OCI-LY1 (cell line): ENCODE results near the gene ATR.

Experiments
- H2AFZ ChIP-seq: fragments of 200-600 bp; sonication (generic), shearing (Covaris generic); 2 replicates; pipeline ENCODE4 v1.6.0; 2014; ENCODE audit warnings: antibody characterized with exemption, mild to moderate bottlenecking, low read length
- H3F3A ChIP-seq: fragments of 200-600 bp; sonication (generic), shearing (Covaris generic); 2 replicates; pipeline ENCODE4 v1.6.0; 2014; ENCODE audit warnings: mild to moderate bottlenecking, antibody characterized with exemption, low read length, moderate library complexity; ENCODE audit not compliant: insufficient read depth
- H3K27ac ChIP-seq: fragments of 200-600 bp; sonication (generic); 2 replicates; pipeline ENCODE4 v1.5.1; 2014; ENCODE audit warnings: low read length, mixed run types, mild to moderate bottlenecking, low read depth; ENCODE audit not compliant: poor library complexity, severe bottlenecking
- H3K27me3 ChIP-seq: fragments of 200-600 bp; sonication (generic); 2 replicates; pipeline ENCODE4 v1.6.0; 2014; ENCODE audit warnings: antibody characterized with exemption, mild to moderate bottlenecking, low read length, moderate library complexity; ENCODE audit not compliant: insufficient read depth
- H3K36me3 ChIP-seq: fragments of 200-600 bp; sonication (generic); 2 replicates; pipeline ENCODE4 v1.6.1; 2014; ENCODE audit warnings: mild to moderate bottlenecking, antibody characterized with exemption, low read length, moderate library complexity, mixed read lengths; ENCODE audit not compliant: insufficient read depth
- H3K4me1 ChIP-seq: fragments of 200-600 bp; sonication (generic); 2 replicates; pipeline ENCODE4 v1.5.1; 2014; ENCODE audit warnings: mild to moderate bottlenecking, low read length, moderate library complexity; ENCODE audit not compliant: insufficient read depth, severe bottlenecking
- H3K4me2 ChIP-seq: fragments of 200-600 bp; sonication (generic), shearing (Covaris generic); 2 replicates; pipeline ENCODE4 v1.6.1; 2014; ENCODE audit warnings: low read length
- H3K4me3 ChIP-seq: fragments of 200-600 bp; sonication (generic); 2 replicates; pipeline ENCODE4 v1.5.1; 2014; ENCODE audit warnings: low read length, low read depth, mild to moderate bottlenecking, mixed read lengths; ENCODE audit not compliant: poor library complexity, severe bottlenecking
- H3K79me2 ChIP-seq: fragments of 200-600 bp; shearing (Covaris generic); 2 replicates; pipeline ENCODE4 v1.6.1; 2016; ENCODE audit warnings: mixed run types, low read length, mixed read lengths; ENCODE audit not compliant: insufficient read depth
- H3K9ac ChIP-seq: fragments of 200-600 bp; sonication (generic), shearing (Covaris generic); 2 replicates; pipeline ENCODE4 v1.6.1; 2014; ENCODE audit warnings: mild to moderate bottlenecking, low read length, mixed read lengths
- H3K9me2 ChIP-seq: fragments of 200-600 bp; sonication (generic), shearing (Covaris generic); 2 replicates; pipeline ENCODE4 v1.6.1; 2014; ENCODE audit warnings: low read depth, mild to moderate bottlenecking, low read length, mixed read lengths
- H3K9me3 ChIP-seq: fragments of 200-600 bp; shearing (Covaris generic); 2 replicates; pipeline ENCODE4 v1.6.1; 2014; ENCODE audit warnings: low read length, mixed read lengths
- H4K20me1 ChIP-seq: fragments of 200-600 bp; sonication (generic), shearing (Covaris generic); 2 replicates; pipeline ENCODE4 v1.6.0; 2016; ENCODE audit warnings: mild to moderate bottlenecking, low read length; ENCODE audit not compliant: insufficient read depth
- EZH2 ChIP-seq: fragments of 200-600 bp; sonication (generic), shearing (Covaris generic); IDR thresholded peaks from 2 replicates; pipeline ENCODE4 v1.8.0; 2017; ENCODE audit warnings: borderline replicate concordance, mixed run types, mild to moderate bottlenecking, antibody characterized with exemption, low read length, moderate library complexity, mixed read lengths
- TF ChIP-seq, protein P1 (sequence below): fragments of 200-600 bp; sonication (generic), shearing (Covaris generic); IDR thresholded peaks from 2 replicates; pipeline ENCODE4 v1.5.1; 2017; ENCODE audit warnings: mild to moderate bottlenecking, antibody characterized with exemption, low read length, moderate library complexity, mixed read lengths

Gene ATR

DNA sequence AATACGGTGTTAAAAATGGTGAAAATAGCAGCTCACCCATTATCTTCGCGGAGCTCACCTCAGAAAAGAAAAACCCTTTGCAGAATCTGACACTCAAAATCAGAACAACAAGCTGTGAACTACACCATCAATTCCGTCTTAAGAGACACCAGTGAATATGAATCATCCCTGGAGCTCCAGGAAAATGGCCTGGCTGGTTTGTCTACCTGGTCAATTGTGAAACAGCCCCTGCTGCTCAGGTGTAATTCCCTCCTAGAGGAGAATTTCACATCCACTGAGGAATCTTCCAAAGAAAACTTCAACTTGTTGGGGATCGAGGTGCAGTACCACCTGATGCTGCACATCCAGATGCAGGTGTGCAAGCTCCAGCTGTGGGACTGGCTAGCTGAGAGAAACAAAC lies 127.7 kb downstream of the ATR start:
- H3F3A ChIP-seq: no peaks in the 10 kb centered on the region
- H4K20me1 ChIP-seq: no peaks in the 10 kb centered on the region
- peaks cover 20% of the 10 kb centered on the region for H3K4me1 ChIP-seq
- no peaks in the 10 kb centered on the region for H3K9me2 ChIP-seq
- no peak overlapping the region for H3K4me2 ChIP-seq
- TF ChIP-seq, protein P1, sequence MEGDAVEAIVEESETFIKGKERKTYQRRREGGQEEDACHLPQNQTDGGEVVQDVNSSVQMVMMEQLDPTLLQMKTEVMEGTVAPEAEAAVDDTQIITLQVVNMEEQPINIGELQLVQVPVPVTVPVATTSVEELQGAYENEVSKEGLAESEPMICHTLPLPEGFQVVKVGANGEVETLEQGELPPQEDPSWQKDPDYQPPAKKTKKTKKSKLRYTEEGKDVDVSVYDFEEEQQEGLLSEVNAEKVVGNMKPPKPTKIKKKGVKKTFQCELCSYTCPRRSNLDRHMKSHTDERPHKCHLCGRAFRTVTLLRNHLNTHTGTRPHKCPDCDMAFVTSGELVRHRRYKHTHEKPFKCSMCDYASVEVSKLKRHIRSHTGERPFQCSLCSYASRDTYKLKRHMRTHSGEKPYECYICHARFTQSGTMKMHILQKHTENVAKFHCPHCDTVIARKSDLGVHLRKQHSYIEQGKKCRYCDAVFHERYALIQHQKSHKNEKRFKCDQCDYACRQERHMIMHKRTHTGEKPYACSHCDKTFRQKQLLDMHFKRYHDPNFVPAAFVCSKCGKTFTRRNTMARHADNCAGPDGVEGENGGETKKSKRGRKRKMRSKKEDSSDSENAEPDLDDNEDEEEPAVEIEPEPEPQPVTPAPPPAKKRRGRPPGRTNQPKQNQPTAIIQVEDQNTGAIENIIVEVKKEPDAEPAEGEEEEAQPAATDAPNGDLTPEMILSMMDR: no peak
- peaks cover 46% of the 10 kb centered on the region for H3K36me3 ChIP-seq
- H3K27me3 ChIP-seq: no peaks in the 10 kb centered on the region
- no peak overlapping the region for H3K27ac ChIP-seq
- H3K79me2 ChIP-seq: peaks cover 19% of the 10 kb centered on the region
- H3K9ac ChIP-seq: no peak overlapping the region
- H3K9me3 ChIP-seq: no peaks in the 10 kb centered on the region
- no peak overlapping the region for H3K4me3 ChIP-seq
- no peak overlapping the region for H2AFZ ChIP-seq

DNA sequence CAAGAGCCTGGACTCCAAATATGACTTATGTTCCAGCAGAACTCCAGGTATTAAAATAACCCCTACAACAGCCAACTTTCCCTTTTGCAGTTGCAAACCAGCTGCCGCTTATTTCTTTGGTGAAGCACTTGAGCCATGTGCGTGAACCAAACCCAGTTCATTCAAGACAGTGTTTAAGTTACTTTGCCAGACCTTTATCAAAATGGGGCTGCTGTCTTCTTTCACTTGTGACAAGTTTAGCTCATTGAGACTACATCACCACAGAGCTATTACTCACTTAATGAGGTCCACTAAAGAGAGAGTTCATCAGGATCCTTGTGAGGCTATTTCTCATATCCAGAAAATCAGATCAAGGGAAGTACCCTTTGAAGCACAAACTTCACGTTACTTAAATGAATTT lies 128.3 kb downstream of the ATR start:
- Histone ChIP-seq H2AFZ (no peak overlapping the region), H3K27ac (no peak overlapping the region), H3K4me3 (no peak overlapping the region), H3F3A (no peaks in the 10 kb centered on the region), H3K9me3 (no peaks in the 10 kb centered on the region), H3K36me3 (peaks cover 39% of the 10 kb centered on the region), H3K27me3 (no peaks in the 10 kb centered on the region), H3K9ac (no peak overlapping the region), H3K79me2 (peaks cover 26% of the 10 kb centered on the region), H3K4me2 (no peak overlapping the region), H3K4me1 (peaks cover 27% of the 10 kb centered on the region), H4K20me1 (no peaks in the 10 kb centered on the region), H3K9me2 (no peaks in the 10 kb centered on the region)
- TF ChIP-seq, protein P1: no peak
- no peak for TF ChIP-seq EZH2

DNA sequence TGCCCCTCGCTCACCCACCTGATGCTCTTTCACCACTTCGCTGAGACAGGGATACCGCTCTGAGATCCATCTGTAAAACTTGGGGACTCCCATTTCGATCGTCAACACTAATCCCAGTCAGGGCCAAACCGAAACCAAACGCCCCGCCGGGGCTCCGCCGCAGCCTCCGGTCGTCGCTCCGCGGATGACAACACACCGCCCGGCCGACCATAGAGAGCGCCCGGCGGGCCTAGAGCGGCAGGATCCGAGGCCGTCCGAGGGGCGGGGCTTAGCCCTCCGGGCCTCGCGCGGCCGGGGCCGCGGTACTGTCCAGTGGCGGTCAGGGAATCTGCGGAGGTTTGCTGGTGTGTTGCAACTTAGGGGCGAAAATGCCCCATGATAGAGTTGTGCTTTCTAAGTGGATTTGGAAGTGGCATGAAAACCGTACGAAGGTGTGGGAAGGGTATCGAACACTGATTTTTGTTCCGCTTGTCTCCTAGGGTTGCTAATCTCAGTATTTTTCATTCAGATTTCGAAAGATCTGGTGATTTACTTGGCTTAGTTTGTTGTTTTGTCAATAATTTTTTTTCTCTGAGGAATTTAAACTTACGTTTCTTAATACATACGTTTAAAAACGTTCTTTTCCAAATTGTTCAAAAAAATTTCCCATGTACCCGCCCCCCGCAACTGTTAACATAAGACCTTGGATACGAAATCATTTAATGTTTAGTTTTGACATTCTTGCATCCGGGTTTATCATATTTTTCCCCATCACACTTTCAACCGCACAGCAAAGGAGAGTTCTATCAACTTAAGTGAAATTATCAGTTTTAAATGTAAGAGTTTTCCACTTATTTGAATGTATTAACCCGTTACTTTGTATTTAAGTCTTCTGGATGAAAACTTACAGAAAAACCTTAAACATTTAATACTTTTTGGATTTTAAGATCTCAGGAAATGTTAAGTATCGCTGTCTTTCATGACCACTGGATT lies 130.4 kb downstream of the ATR start, which contains the start of gene XRN1:
TSS of gene XRN1 (minus strand) at position 186 of the 972 bp plus-strand sequence. CDS start at position 93, 93 bp downstream.
- H3K27me3 ChIP-seq: no peaks in the 10 kb centered on the region
- peak within 1 kb of the TSS; percentile 76 for H3K27ac ChIP-seq
- peaks cover 29% of the 10 kb centered on the region for H3K4me1 ChIP-seq
- no peaks in the 10 kb centered on the region for H4K20me1 ChIP-seq
- H3K9ac ChIP-seq: peak within 1 kb of the TSS; percentile 87
- 0 out of 2 replicates have a peak, but pooled peaks cover 2% of the 10 kb centered on the region for H3K9me3 ChIP-seq
- peak within 1 kb of the TSS; percentile 91 for H3K4me3 ChIP-seq
- H3F3A ChIP-seq: no peaks in the 10 kb centered on the region
- H3K79me2 ChIP-seq: peaks cover 46% of the 10 kb centered on the region
- TF ChIP-seq EZH2: no peak
- TF ChIP-seq, protein P1: no peak
- peak within 1 kb of the TSS; percentile 34 for H2AFZ ChIP-seq
- H3K4me2 ChIP-seq: peak within 1 kb of the TSS; percentile 94
- H3K36me3 ChIP-seq: peaks cover 40% of the 10 kb centered on the region
- no peaks in the 10 kb centered on the region for H3K9me2 ChIP-seq
